Effector memory CD4-positive, alpha-beta T cell (primary cell): Measurements from ENCODE around the gene GMPR.

Source experiments
- DNase-seq, 3 donors: peaks; one replicate each; pipeline ENCODE4 v3.0.0-alpha.2; 2020
- H3K27ac ChIP-seq: 2 replicates; pipeline ENCODE4 v1.7.0; 2013; ENCODE audit warnings: mild to moderate bottlenecking, low read length, moderate library complexity; ENCODE audit not compliant: insufficient read depth, poor library complexity, severe bottlenecking
- H3K27me3 ChIP-seq: replicated peaks from 2 replicates; pipeline ENCODE4 v1.7.0; 2013; ENCODE audit warnings: mild to moderate bottlenecking, low read length; ENCODE audit not compliant: insufficient read depth, control insufficient read depth, poor library complexity, severe bottlenecking
- H3K36me3 ChIP-seq: 2 replicates; pipeline ENCODE4 v1.7.0; 2013; ENCODE audit warnings: mild to moderate bottlenecking, low read length, moderate library complexity; ENCODE audit not compliant: control insufficient read depth, insufficient read depth
- H3K4me1 ChIP-seq: 2 replicates; pipeline ENCODE4 v1.7.0; 2013; ENCODE audit warnings: low read length, mild to moderate bottlenecking; ENCODE audit not compliant: control insufficient read depth, insufficient read depth, poor library complexity, severe bottlenecking
- H3K4me3 ChIP-seq: 2 replicates; pipeline ENCODE4 v1.7.0; 2013; ENCODE audit warnings: low read length, low read depth, mild to moderate bottlenecking; ENCODE audit not compliant: insufficient read depth, poor library complexity, severe bottlenecking
- H3K9me3 ChIP-seq: 2 replicates; pipeline ENCODE4 v1.7.0; 2013; ENCODE audit warnings: mild to moderate bottlenecking, low read length, moderate library complexity; ENCODE audit not compliant: control insufficient read depth

GMPR gene

GRCh38 chr6:16205377-16206144 lies 32.8 kb upstream of the GMPR start:
- H3K4me3 ChIP-seq, result no peak overlapping the region
- H3K27me3 ChIP-seq, result no peaks in the 10 kb centered on the region
- no peak for DNase-seq
- H3K4me1 ChIP-seq, result no peaks in the 10 kb centered on the region
- no peaks in the 10 kb centered on the region for H3K9me3 ChIP-seq
- no peaks in the 10 kb centered on the region for H3K36me3 ChIP-seq
- H3K27ac ChIP-seq, result no peak overlapping the region

- H3K4me3 ChIP-seq, result no peak overlapping the region
- no peak overlapping the region for H3K27ac ChIP-seq
- H3K27me3 ChIP-seq, result no peaks in the 10 kb centered on the region
- DNase-seq, result peak in 1 of 3 donors; percentile 18
- no peaks in the 10 kb centered on the region for H3K4me1 ChIP-seq
- H3K9me3 ChIP-seq, result no peaks in the 10 kb centered on the region
- no peaks in the 10 kb centered on the region for H3K36me3 ChIP-seq
These were observed 31.8 kb upstream of the GMPR start for GRCh38 chr6:16206595-16207037.

GRCh38 chr6:16208989-16209388 lies 29.4 kb upstream of the GMPR start:
- Histone ChIP-seq H3K27ac (no peak overlapping the region), H3K4me1 (no peaks in the 10 kb centered on the region), H3K9me3 (no peaks in the 10 kb centered on the region), H3K36me3 (no peaks in the 10 kb centered on the region), H3K4me3 (no peak overlapping the region), H3K27me3 (no peaks in the 10 kb centered on the region)
- DNase-seq, result no peak

- no peak overlapping the region for H3K4me3 ChIP-seq
- H3K27me3 ChIP-seq, result no peaks in the 10 kb centered on the region
- no peaks in the 10 kb centered on the region for H3K4me1 ChIP-seq
- no peak for DNase-seq
- H3K36me3 ChIP-seq, result no peaks in the 10 kb centered on the region
- no peak overlapping the region for H3K27ac ChIP-seq
- H3K9me3 ChIP-seq, result no peaks in the 10 kb centered on the region
These were observed 28.8 kb upstream of the GMPR start for GRCh38 chr6:16209539-16209938.

GRCh38 chr6:16212276-16212675 lies 26.1 kb upstream of the GMPR start:
- peaks cover 9% of the 10 kb centered on the region for H3K27me3 ChIP-seq
- H3K36me3 ChIP-seq, result no peaks in the 10 kb centered on the region
- no peaks in the 10 kb centered on the region for H3K9me3 ChIP-seq
- no peak overlapping the region for H3K4me3 ChIP-seq
- H3K4me1 ChIP-seq, result no peaks in the 10 kb centered on the region
- H3K27ac ChIP-seq, result no peak overlapping the region
- DNase-seq, result no peak

GRCh38 chr6:16216501-16217155 lies 21.8 kb upstream of the GMPR start:
- Histone ChIP-seq H3K27me3 (peaks cover 9% of the 10 kb centered on the region), H3K36me3 (no peaks in the 10 kb centered on the region), H3K9me3 (no peaks in the 10 kb centered on the region), H3K4me1 (no peaks in the 10 kb centered on the region), H3K27ac (no peak overlapping the region), H3K4me3 (no peak overlapping the region)
- no peak for DNase-seq

- Histone ChIP-seq H3K4me3 (no peak overlapping the region), H3K9me3 (no peaks in the 10 kb centered on the region), H3K4me1 (no peaks in the 10 kb centered on the region), H3K27ac (no peak overlapping the region), H3K27me3 (peaks cover 9% of the 10 kb centered on the region), H3K36me3 (no peaks in the 10 kb centered on the region)
- no peak for DNase-seq
These were observed 21.1 kb upstream of the GMPR start for GRCh38 chr6:16217156-16217721.

- DNase-seq, result no peak
- no peak overlapping the region for H3K4me3 ChIP-seq
- no peaks in the 10 kb centered on the region for H3K27me3 ChIP-seq
- H3K36me3 ChIP-seq, result no peaks in the 10 kb centered on the region
- H3K27ac ChIP-seq, result no peak overlapping the region
- no peaks in the 10 kb centered on the region for H3K9me3 ChIP-seq
- H3K4me1 ChIP-seq, result no peaks in the 10 kb centered on the region
These were observed 15.6 kb upstream of the GMPR start for GRCh38 chr6:16222826-16223225.

GRCh38 chr6:16223362-16223761 lies 15.0 kb upstream of the GMPR start:
- H3K27me3 ChIP-seq, result no peaks in the 10 kb centered on the region
- no peaks in the 10 kb centered on the region for H3K36me3 ChIP-seq
- H3K4me3 ChIP-seq, result no peak overlapping the region
- H3K27ac ChIP-seq, result no peak overlapping the region
- no peaks in the 10 kb centered on the region for H3K4me1 ChIP-seq
- H3K9me3 ChIP-seq, result no peaks in the 10 kb centered on the region
- no peak for DNase-seq

GRCh38 chr6:16224409-16224808 lies 14.0 kb upstream of the GMPR start:
- Histone ChIP-seq H3K27ac (no peak overlapping the region), H3K4me3 (no peak overlapping the region), H3K4me1 (no peaks in the 10 kb centered on the region), H3K27me3 (no peaks in the 10 kb centered on the region), H3K36me3 (no peaks in the 10 kb centered on the region), H3K9me3 (no peaks in the 10 kb centered on the region)
- no peak for DNase-seq
